ENCODE results near the gene UCKL1.
A peak's percentile ranks its signal among the peaks of the same experiment; 100 is the strongest.

UCKL1 gene

GRCh38 chr20:63895952-63896263, 60.3 kb downstream of the UCKL1 start:
- no peak overlapping the region for H3K23ac ChIP-seq (ENCODE audit: low read length)
- H3K27me3 ChIP-seq (ENCODE audit: insufficient read depth, low read length) = no peaks in the 10 kb centered on the region
- no peaks in the 10 kb centered on the region for H3K9me3 ChIP-seq (ENCODE audit: insufficient read depth, low read depth, low read length)
- no peak overlapping the region for H2BK12ac ChIP-seq (ENCODE audit: low read length)
- H4K8ac ChIP-seq (ENCODE audit: low read depth, low read length) = no peak overlapping the region
- H2BK5ac ChIP-seq (ENCODE audit: low read depth, low read length, poor library complexity) = no peak overlapping the region
- no peak overlapping the region for H4K91ac ChIP-seq (ENCODE audit: low read depth, low read length)
- peak overlapping the region; percentile 67 for H3K4me2 ChIP-seq (ENCODE audit: low read length)
- peaks cover 15 to 21% of the 10 kb centered on the region in 2 experiments for H3K36me3 ChIP-seq (ENCODE audit: control insufficient read depth in 1 of 2, insufficient read depth in 2 of 2, low read length in 2 of 2)
- H3K79me1 ChIP-seq (ENCODE audit: low read length) = no peaks in the 10 kb centered on the region
- no peak overlapping the region for H2AFZ ChIP-seq (ENCODE audit: insufficient read depth, low read length, poor library complexity)
- no peak overlapping the region for H2BK120ac ChIP-seq (ENCODE audit: insufficient read depth, low read length, poor library complexity)
- H3K4me3 ChIP-seq (ENCODE audit: low read depth, low read length) = no peak overlapping the region
- no peak overlapping the region for H3K27ac ChIP-seq (ENCODE audit: low read depth, low read length)
- no peak overlapping the region for H4K12ac ChIP-seq (ENCODE audit: low read depth, low read length)
- H3K18ac ChIP-seq (ENCODE audit: low read length) = no peak overlapping the region
- H3K9ac ChIP-seq (ENCODE audit: low read length) = no peak overlapping the region
- H3K4me1 ChIP-seq (ENCODE audit: control insufficient read depth in 1 of 2, insufficient read depth in 2 of 2, low read length in 2 of 2) = peaks cover 8% of the 10 kb centered on the region in 2 experiments
- H3K79me2 ChIP-seq (ENCODE audit: control insufficient read depth, insufficient read depth, low read length, poor library complexity) = peaks cover 14% of the 10 kb centered on the region
- no peak for DNase-seq
- no peak overlapping the region for H3K4ac ChIP-seq (ENCODE audit: low read depth, low read length)
- no peak overlapping the region for H2AK5ac ChIP-seq (ENCODE audit: low read length)
- no CpG with 5 or more reads among the region's 5 CpGs for WGBS (ENCODE audit: extremely low coverage, insufficient coverage, insufficient read length)
- no peak overlapping the region for H3K14ac ChIP-seq (ENCODE audit: low read length)

DNA sequence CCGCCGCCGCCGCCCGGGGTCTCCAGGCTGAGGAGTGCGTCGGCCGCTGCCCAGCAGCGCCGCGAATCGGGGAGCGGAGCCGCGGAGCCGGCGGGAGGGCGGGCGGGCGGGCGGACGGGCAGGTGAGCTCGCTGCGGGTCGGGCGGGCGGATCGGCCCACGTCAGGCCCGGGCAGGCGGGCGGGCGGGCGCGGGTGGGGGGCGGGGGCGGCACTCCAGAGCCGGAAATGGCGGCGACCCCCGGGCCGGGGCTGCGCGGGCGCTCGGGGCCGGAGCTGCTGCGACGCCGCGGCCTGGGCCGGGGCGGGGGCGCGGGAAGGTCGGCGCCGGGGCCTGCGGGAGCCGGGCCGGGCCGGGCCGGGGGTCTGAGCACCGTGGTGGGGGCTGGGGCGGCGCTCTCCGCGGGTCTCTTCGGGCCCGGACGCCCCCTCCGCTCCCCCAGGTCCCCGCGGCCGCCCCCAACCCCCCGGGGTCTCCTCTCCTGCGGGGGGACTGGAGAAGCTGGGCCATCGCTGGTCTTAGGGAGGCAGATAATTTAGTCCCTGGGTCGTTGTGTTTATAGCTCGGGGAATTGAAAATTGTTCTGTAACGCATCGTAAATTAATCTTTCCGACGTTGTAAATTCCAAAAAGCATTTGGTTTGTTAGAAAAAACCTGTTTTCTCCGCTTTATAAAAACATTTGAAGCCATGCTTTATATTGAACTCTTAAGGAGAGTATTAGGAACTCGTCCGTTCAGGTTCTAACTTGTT, 60.8 kb downstream of the UCKL1 start:
- Histone ChIP-seq H4K8ac (ENCODE audit: low read depth, low read length) (no peak overlapping the region), H3K79me2 (ENCODE audit: control insufficient read depth, insufficient read depth, low read length, poor library complexity) (peaks cover 14% of the 10 kb centered on the region), H3K27me3 (ENCODE audit: insufficient read depth, low read length) (no peaks in the 10 kb centered on the region), H3K36me3 (ENCODE audit: control insufficient read depth in 1 of 2, insufficient read depth in 2 of 2, low read length in 2 of 2) (peaks cover 18 to 25% of the 10 kb centered on the region in 2 experiments), H3K4me2 (ENCODE audit: low read length) (peak overlapping the region; percentile 67), H3K79me1 (ENCODE audit: low read length) (no peaks in the 10 kb centered on the region), H3K14ac (ENCODE audit: low read length) (no peak overlapping the region), H3K4me1 (ENCODE audit: control insufficient read depth in 1 of 2, insufficient read depth in 2 of 2, low read length in 2 of 2) (peaks cover 8% of the 10 kb centered on the region in 2 experiments), H3K27ac (ENCODE audit: low read depth, low read length) (peak overlapping the region; percentile 51), H2BK12ac (ENCODE audit: low read length) (no peak overlapping the region), H3K4ac (ENCODE audit: low read depth, low read length) (no peak overlapping the region), H3K9ac (ENCODE audit: low read length) (peak overlapping the region; percentile 28), H4K12ac (ENCODE audit: low read depth, low read length) (no peak overlapping the region), H4K91ac (ENCODE audit: low read depth, low read length) (no peak overlapping the region), H2BK120ac (ENCODE audit: insufficient read depth, low read length, poor library complexity) (no peak overlapping the region), H3K23ac (ENCODE audit: low read length) (no peak overlapping the region), H3K9me3 (ENCODE audit: insufficient read depth, low read depth, low read length) (no peaks in the 10 kb centered on the region), H3K18ac (ENCODE audit: low read length) (no peak overlapping the region), H2AK5ac (ENCODE audit: low read length) (no peak overlapping the region), H3K4me3 (ENCODE audit: low read depth, low read length) (peak overlapping the region; percentile 71), H2BK5ac (ENCODE audit: low read depth, low read length, poor library complexity) (no peak overlapping the region), H2AFZ (ENCODE audit: insufficient read depth, low read length, poor library complexity) (no peak overlapping the region)
- DNase-seq = no peak
- no CpG with 5 or more reads among the region's 87 CpGs for WGBS (ENCODE audit: extremely low coverage, insufficient coverage, insufficient read length)

GRCh38 chr20:63894358-63895201, 61.6 kb downstream of the UCKL1 start, which contains the start of gene DNAJC5:
Gene DNAJC5, plus strand, starts transcription at chr20:63895126. Its CDS starts 33,220 bp downstream, at chr20:63928346.
- Histone ChIP-seq H3K79me1 (ENCODE audit: low read length) (no peaks in the 10 kb centered on the region), H3K9me3 (ENCODE audit: insufficient read depth, low read depth, low read length) (no peaks in the 10 kb centered on the region), H2BK5ac (ENCODE audit: low read depth, low read length, poor library complexity) (no peak within 1 kb of the TSS), H3K4me2 (ENCODE audit: low read length) (peak within 1 kb of the TSS; percentile 72), H3K18ac (ENCODE audit: low read length) (no peak within 1 kb of the TSS), H2AK5ac (ENCODE audit: low read length) (no peak within 1 kb of the TSS), H3K23ac (ENCODE audit: low read length) (no peak within 1 kb of the TSS), H3K9ac (ENCODE audit: low read length) (peak within 1 kb of the TSS; percentile 28), H4K12ac (ENCODE audit: low read depth, low read length) (no peak within 1 kb of the TSS), H3K4me1 (ENCODE audit: control insufficient read depth in 1 of 2, insufficient read depth in 2 of 2, low read length in 2 of 2) (peaks cover 8 to 13% of the 10 kb centered on the region in 2 experiments), H3K14ac (ENCODE audit: low read length) (no peak within 1 kb of the TSS), H3K27ac (ENCODE audit: low read depth, low read length) (peak within 1 kb of the TSS; percentile 51), H3K4ac (ENCODE audit: low read depth, low read length) (no peak within 1 kb of the TSS), H3K27me3 (ENCODE audit: insufficient read depth, low read length) (no peaks in the 10 kb centered on the region), H4K8ac (ENCODE audit: low read depth, low read length) (no peak within 1 kb of the TSS), H2BK12ac (ENCODE audit: low read length) (no peak within 1 kb of the TSS), H2BK120ac (ENCODE audit: insufficient read depth, low read length, poor library complexity) (no peak within 1 kb of the TSS), H4K91ac (ENCODE audit: low read depth, low read length) (no peak within 1 kb of the TSS), H3K36me3 (ENCODE audit: control insufficient read depth in 1 of 2, insufficient read depth in 2 of 2, low read length in 2 of 2) (peaks cover 23 to 32% of the 10 kb centered on the region in 2 experiments), H2AFZ (ENCODE audit: insufficient read depth, low read length, poor library complexity) (peak within 1 kb of the TSS; percentile 40), H3K4me3 (ENCODE audit: low read depth, low read length) (peak within 1 kb of the TSS; percentile 71), H3K79me2 (ENCODE audit: control insufficient read depth, insufficient read depth, low read length, poor library complexity) (peaks cover 12% of the 10 kb centered on the region)
- WGBS (ENCODE audit: extremely low coverage, insufficient coverage, insufficient read length) = no CpG with 5 or more reads among the region's 82 CpGs
- DNase-seq = peak; percentile 95 to 97

GRCh38 chr20:63893999-63894357, 62.2 kb downstream of the UCKL1 start:
- H3K14ac ChIP-seq (ENCODE audit: low read length) = no peak overlapping the region
- H3K36me3 ChIP-seq (ENCODE audit: control insufficient read depth in 1 of 2, insufficient read depth in 2 of 2, low read length in 2 of 2) = peaks cover 28 to 38% of the 10 kb centered on the region in 2 experiments
- H2BK12ac ChIP-seq (ENCODE audit: low read length) = no peak overlapping the region
- H3K4me3 ChIP-seq (ENCODE audit: low read depth, low read length) = peak overlapping the region; percentile 59
- peak overlapping the region; percentile 72 for H3K4me2 ChIP-seq (ENCODE audit: low read length)
- no peaks in the 10 kb centered on the region for H3K27me3 ChIP-seq (ENCODE audit: insufficient read depth, low read length)
- no peak overlapping the region for H4K8ac ChIP-seq (ENCODE audit: low read depth, low read length)
- H4K91ac ChIP-seq (ENCODE audit: low read depth, low read length) = no peak overlapping the region
- H2BK5ac ChIP-seq (ENCODE audit: low read depth, low read length, poor library complexity) = no peak overlapping the region
- H3K79me1 ChIP-seq (ENCODE audit: low read length) = no peaks in the 10 kb centered on the region
- H3K9me3 ChIP-seq (ENCODE audit: insufficient read depth, low read depth, low read length) = no peaks in the 10 kb centered on the region
- no peak overlapping the region for H2AFZ ChIP-seq (ENCODE audit: insufficient read depth, low read length, poor library complexity)
- peaks cover 8 to 14% of the 10 kb centered on the region in 2 experiments for H3K4me1 ChIP-seq (ENCODE audit: control insufficient read depth in 1 of 2, insufficient read depth in 2 of 2, low read length in 2 of 2)
- no peak overlapping the region for H4K12ac ChIP-seq (ENCODE audit: low read depth, low read length)
- no peak overlapping the region for H3K4ac ChIP-seq (ENCODE audit: low read depth, low read length)
- no peak overlapping the region for H3K27ac ChIP-seq (ENCODE audit: low read depth, low read length)
- H2AK5ac ChIP-seq (ENCODE audit: low read length) = no peak overlapping the region
- H3K23ac ChIP-seq (ENCODE audit: low read length) = no peak overlapping the region
- H3K18ac ChIP-seq (ENCODE audit: low read length) = no peak overlapping the region
- H2BK120ac ChIP-seq (ENCODE audit: insufficient read depth, low read length, poor library complexity) = no peak overlapping the region
- WGBS (ENCODE audit: extremely low coverage, insufficient coverage, insufficient read length) = no CpG with 5 or more reads among the region's 6 CpGs
- no peak overlapping the region for H3K9ac ChIP-seq (ENCODE audit: low read length)
- peaks cover 12% of the 10 kb centered on the region for H3K79me2 ChIP-seq (ENCODE audit: control insufficient read depth, insufficient read depth, low read length, poor library complexity)
- no peak for DNase-seq
